LHCN-M2 (cell line): ENCODE measurements around the gene RDH5. TPM values are rescaled to one million over a fixed set of nuclear protein-coding genes. Genes with fewer than 3 reads are reported as not detected.

Source experiments
- DNase-seq: peaks from one replicate; pipeline ENCODE4 v3.0.0-alpha.2; 2012; ENCODE audit warnings: low read depth
- total RNA-seq: library from RNA; depleted of rRNA; stranded (reverse); fragments of >200 nt; gene quantifications from 2 replicates; pipeline ENCODE4 v1.2.3, GENCODE V29; 2014

RDH5 gene
- total RNA-seq, 1 experiment from 2014 or later = 216 TPM

GRCh38 chr12:55696141-55696540 lies 24.1 kb upstream of the RDH5 start:
- DNase-seq = no peak

GRCh38 chr12:55696796-55697462 lies 23.3 kb upstream of the RDH5 start:
- no peak for DNase-seq

GRCh38 chr12:55697686-55698085 lies 22.5 kb upstream of the RDH5 start:
- DNase-seq = no peak

GRCh38 chr12:55698241-55698955 lies 21.8 kb upstream of the RDH5 start:
- no peak for DNase-seq

- DNase-seq = no peak
Observed at GRCh38 chr12:55698965-55699364, 21.2 kb upstream of the RDH5 start.

GRCh38 chr12:55699471-55700055 lies 20.6 kb upstream of the RDH5 start:
- no peak for DNase-seq

- DNase-seq = peak; percentile 84
Observed at GRCh38 chr12:55700255-55701018, 19.8 kb upstream of the RDH5 start.

GRCh38 chr12:55702861-55703260 lies 17.3 kb upstream of the RDH5 start:
- no peak for DNase-seq

GRCh38 chr12:55703288-55703687 lies 16.9 kb upstream of the RDH5 start:
- DNase-seq = peak; percentile 91

- peak; percentile 99 for DNase-seq
Observed at GRCh38 chr12:55703901-55704761, 16.1 kb upstream of the RDH5 start.

GRCh38 chr12:55704824-55705718 lies 15.1 kb upstream of the RDH5 start:
- no peak for DNase-seq

GRCh38 chr12:55705782-55706402 lies 14.3 kb upstream of the RDH5 start:
- peak; percentile 60 for DNase-seq

GRCh38 chr12:55706568-55707218 lies 13.5 kb upstream of the RDH5 start:
- DNase-seq = no peak

GRCh38 chr12:55707219-55707671 lies 12.9 kb upstream of the RDH5 start:
- peak; percentile 52 for DNase-seq

GRCh38 chr12:55707841-55708694 lies 12.1 kb upstream of the RDH5 start, which contains the start of gene ITGA7:
Gene ITGA7 (minus strand): TSS chr12:55707904. CDS start chr12:55707682, 222 bp downstream.
- DNase-seq = peak; percentile 83

GRCh38 chr12:55708695-55709233 lies 11.4 kb upstream of the RDH5 start:
- no peak for DNase-seq

GRCh38 chr12:55711786-55712553 lies 8.2 kb upstream of the RDH5 start:
- DNase-seq = no peak
